Glomerular endothelial cell (primary cell): ENCODE data around the gene SLC43A2. TPM values are rescaled to one million over a fixed set of nuclear protein-coding genes. Genes with fewer than 3 reads are reported as not detected.
"Not testable (repeated sequence)": the region's sequence is repeated elsewhere in the genome, so short reads cannot be mapped to it uniquely, and the experiment has no call there.

Experiments
- DNase-seq: peaks from one replicate; pipeline ENCODE4 v3.0.0-alpha.2; 2011; ENCODE audit warnings: low read depth, low spot score; ENCODE audit errors: extremely low read depth
- total RNA-seq: library from RNA; depleted of rRNA; stranded (reverse); fragments of >200 nt; gene quantifications from 2 replicates; pipeline ENCODE4 v1.2.3, GENCODE V29; 2015

SLC43A2 gene
- total RNA-seq, 1 donor from 2014 or later: 29.5 TPM

DNA sequence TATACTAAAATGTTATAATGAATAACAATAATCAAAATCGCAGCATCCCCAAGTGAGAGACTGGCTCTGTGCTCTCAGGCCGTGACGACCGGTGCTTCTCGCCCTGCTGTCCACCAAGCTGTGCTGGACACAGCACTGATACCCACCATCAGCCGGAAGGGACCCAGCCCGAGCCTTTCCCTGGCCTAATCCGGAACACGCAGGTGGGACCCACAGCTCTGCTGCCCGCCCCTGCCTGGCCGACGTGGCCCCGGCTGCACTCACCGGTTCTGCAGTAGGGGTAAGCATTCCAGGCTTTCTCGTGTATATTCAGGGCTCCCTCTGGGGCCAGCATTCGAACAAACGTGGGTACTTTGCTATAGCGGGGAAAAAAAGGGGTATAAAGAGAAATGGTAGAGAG, 80.6 kb downstream of the SLC43A2 start:
- DNase-seq: no peak

DNA sequence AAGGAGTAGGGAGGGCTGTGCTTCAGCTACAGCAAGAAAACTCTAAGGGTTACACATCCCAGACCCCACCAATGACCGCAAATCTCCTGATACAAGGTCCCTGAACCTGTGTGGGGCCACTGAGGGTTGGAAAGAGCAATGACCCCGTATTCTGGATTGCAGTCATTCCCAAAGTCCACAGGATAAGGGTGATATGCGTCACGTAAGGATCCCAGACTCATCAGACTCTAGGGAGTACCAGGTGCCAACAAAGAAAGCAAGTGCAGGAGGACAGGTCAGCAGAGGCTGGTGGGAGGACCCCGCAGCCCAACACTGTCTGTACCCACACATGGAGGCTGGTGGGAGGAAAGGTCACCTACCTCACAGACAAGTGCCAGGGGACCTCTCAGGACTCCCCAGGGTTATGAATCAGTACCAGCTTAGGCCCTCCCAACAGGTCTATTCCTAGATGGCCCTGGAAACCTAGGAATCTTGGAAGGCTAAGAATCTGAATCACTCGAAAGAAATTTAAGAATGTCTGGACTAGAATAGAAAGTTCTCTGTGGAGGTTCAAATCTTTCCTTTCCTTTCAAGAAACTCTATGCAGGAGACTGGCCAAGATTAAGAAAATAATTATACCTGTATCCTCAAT, 82.2 kb downstream of the SLC43A2 start:
- DNase-seq: no peak

DNA sequence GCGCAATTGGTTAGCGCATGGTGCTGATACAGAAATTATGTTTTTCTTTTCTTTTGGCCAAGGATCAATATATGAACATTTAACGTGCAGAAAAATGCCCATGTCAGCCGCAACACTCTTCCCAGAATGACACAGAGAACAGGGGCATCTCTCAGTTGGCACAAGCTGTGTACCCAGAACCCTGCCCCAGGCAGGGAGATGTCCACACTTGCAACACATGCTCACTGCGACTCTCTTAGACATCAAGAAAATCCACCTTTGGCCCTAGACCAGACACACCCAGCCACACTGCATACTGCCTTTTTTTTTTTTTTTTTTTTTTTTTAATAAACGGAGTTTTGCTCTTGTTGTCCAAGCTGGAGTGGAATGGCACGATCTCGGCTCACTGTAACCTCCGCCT, 83.0 kb downstream of the SLC43A2 start:
- no peak for DNase-seq

DNA sequence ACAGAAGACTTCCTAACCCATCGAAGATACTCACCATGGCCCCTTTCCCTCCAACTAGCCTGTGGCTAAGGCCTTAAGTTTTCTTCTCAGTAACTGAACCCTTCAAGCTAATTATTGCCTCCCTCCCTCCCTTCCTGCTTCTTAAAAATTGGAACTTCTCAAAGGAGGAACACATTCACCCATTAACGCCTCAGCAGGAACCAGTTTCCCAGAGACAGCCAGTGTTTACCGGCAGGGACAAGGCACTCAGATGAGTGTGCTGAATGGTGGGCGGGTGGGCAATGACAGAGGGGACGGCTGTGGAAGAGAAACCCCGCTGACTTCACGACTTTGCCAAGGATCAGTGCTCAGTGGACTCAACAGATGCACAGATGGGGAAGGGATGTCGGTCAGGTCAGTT, 86.3 kb downstream of the SLC43A2 start:
- no peak for DNase-seq

DNA sequence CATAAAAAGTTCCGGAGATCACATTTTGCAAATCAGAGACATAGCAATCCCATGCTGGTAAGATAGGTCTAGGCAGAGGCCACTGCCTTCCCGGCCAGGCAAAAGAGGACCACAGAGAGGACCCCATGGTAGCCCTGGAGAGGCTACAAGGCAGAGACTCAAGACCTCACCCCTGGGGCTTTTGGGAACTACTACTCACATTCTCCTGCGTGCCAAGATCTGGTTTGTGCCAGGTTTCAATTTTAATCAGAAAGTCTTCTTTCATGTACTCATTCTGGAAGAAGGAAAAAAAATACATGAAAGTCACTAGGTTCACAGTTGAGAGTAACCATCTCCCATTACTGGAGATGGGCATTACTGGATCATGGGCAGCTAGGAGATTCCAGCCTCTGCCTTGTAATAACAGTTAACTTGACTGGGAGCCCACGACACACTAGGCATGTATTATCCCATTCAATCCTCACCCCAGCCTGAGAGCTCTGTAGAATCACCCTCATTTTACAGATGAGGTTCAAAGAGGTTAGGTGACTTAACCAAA, 87.2 kb downstream of the SLC43A2 start:
- DNase-seq: no peak

DNA sequence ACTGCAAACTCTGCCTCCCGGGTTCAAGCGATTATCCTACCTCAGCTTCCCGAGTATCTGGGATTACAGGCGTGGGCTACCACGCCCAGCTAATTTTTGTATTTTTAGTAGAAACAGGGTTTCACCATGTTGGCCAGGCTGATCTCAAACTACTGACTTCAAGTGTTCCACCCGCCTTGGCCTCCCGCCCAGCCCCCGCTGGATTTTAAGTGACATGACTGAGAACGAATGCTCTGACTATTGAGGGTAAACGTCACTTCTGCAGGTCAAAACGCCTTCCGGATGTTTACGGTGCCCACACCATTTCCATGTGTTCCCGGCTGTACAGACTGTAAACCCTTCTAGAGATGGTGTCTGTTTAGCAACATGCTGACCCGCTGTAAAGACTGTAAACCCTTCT, 88.8 kb downstream of the SLC43A2 start:
- no peak for DNase-seq

DNA sequence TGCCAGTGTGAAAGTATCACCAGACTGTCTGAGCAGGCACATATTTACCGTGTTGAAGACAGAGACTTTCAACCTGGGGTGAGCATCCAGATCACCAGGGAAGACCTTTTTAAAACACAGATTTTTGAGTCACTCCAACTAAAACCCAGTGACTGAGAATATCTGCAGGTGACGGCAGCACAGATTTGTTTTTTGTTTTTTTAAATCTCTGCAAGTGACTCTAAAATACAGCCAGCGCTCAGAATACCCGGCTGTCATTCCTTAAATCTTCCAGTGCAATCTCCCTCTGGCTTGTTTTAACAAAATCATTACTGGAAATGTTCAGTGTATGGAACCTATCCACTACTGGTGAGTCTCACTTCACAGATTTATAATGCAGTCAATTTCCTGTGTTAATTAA, 92.9 kb downstream of the SLC43A2 start:
- DNase-seq: no peak

DNA sequence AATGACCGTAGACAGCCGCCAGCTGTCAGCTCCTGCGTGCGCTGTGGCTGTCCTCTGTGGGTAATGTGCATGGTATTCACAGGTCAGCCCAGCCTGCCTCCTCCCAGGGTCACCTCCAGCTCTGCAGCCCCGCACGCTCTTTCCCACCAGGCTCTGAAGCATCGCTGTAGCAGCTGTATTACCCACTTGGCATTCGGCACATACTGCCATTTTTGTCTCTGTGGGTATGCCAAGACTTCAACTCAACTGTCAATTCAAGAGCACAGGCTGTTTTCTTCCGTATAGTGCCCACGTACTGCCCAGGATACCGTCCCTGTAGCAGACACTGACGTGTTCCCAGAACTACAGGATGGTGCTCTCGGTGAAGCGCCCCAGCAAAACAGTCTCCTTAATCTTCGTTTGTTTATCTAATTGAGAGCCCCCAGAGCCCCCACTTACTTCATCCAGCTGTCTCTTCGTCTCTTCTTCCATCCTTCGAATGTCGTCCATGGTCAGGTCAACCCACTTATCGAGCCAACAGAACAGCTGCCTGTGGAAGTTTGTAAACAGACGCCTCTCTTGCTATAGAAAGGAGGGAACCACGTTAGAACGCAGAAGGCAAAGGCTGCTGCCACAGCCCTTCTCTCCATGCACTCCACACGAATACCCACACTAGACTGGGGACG, 94.8 kb downstream of the SLC43A2 start:
- no peak for DNase-seq

DNA sequence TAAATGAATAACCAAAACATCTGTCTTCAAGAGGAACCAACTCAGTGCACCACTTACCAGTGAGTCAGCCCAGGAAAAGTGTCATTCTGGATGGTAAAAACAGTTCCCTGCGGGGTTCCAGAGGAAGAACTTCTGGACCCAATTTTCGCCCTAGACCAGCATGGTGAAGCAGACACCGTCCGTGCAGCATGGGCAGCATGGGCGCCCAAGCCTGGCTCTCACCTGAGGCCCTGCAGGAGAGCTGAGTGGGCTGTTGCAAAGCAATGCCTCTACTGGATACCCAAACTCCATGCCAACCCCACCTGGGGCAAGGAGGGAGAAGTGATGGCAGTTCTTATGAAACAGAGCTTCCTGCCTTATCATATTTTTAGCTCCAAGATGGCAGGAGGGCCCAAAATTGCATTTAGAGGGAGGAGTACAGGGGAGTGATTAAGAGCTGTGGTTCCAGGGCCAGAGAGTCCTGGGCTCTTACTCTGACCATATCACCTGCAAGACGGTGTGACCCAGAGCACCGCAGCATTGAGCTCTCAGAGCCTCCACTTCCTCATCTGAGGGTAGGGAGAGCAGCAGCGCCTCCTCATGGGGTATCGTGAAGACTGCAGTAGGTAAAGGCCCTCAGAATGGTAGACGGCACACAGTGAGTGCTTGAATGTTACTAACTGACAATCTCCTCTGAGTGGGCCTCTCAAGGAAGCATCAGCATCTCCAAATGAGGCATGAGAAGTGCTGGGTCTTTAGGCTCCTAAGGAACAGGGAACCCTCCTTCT, 95.6 kb downstream of the SLC43A2 start:
- no peak for DNase-seq

DNA sequence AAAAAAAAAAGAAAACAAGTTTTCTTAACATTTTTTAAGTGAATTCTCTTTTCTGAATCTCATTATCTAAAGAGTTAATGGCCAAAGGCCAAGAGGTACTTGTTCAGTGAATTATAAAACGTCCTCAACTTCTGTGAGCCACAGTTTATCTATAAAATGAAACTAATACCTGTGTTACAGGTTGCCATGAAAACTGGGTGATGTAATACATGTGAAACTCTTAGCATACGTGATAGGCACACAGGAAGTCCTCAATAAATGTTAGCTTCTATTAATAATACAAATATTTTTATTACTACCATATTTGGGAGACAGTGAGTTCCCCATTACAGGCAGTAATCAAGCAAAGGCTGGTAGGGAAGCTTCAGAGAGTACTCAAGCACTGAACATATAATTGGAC, 98.8 kb downstream of the SLC43A2 start:
- DNase-seq: no peak

DNA sequence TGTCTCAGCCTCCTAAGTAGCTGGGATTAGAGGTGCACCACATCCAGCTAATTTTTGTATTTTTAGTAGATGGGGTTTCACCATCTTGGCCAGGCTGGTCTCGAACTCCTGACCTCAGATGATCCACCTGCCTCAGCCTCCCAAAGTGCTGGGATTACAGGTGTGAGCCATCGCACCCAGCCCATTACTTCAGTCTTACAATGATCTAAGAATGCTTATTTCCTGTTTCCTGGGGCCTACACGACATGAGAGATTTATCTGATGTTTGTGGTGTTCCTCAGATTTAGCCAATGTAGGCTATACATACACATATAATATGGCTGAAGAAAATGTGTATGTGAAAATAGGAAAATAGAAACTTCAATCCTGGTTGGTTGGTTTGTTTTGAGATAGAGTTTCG, 101.8 kb downstream of the SLC43A2 start:
- DNase-seq: not testable (repeated sequence)

DNA sequence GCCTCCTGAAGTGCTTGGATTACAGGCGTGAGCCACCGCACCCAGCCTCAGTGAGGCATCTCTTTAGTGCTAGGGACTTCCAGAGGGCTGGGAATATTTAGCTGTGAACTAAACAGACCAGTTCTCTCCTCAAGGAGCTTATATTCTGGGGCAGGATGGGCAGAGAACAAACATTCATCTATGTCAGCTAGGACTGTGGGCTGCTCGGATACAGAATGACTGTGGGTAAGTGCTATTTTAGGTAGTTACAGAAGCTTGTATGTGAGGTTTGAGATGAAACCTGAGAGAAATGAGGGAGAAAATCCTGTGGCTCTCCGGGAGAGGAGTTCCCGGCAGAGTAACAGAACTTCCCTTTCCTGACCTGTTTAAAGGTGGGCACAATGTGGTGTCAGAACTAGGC, 106.0 kb downstream of the SLC43A2 start:
- no peak for DNase-seq

DNA sequence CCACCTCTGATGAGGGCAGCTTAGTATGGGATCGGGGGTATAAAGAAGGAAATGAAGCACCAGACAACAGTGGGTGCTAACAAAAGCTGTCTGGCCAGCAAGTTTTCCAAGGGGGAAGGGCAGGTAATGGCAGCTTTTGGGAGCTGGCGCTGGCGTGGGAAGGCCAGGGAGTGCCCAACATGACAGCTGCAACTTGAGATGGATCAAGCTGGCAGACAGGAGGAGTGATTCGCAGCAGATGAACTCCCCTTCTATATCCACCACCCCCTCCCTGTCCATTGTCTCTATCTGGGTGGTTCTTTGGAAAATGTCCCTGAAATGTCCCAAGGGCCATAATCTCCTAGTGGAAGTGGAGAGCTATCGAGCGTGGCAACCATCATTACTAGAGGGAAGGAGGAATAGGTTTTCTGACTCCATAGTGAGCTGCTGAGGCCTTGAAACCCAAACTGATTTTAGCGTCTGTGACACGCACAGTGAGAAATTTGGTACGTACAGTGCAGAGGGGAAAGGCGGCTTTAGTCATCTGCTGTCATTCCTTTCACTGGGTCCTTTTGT, 107.5 kb downstream of the SLC43A2 start:
- no peak for DNase-seq

DNA sequence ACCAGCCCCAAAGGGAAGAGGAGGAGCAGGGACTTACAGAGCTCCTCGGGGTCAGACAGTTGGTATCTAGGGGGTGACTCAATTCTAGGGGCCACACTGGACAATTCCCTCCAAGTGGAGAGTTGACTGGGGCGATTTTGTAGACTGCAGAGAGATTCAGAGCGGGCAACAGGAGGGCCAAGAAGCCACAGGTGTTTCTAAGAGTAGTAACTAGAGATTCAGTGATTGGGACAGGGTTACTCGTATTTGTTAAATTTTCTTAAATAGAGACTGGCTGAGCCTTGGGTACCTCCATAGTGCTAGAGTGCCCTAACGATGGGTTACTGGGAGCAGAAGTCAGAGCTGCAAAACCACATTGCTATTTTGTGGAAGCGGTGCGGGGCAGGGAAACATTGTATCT, 109.0 kb downstream of the SLC43A2 start:
- no peak for DNase-seq

Other genes starting within 250 kb of the SLC43A2 start
- gene YWHAE, start 228.6 kb downstream of the SLC43A2 start, total RNA-seq: 1,081 and 1,114 TPM in 2 replicates
- gene CRK, start 172.6 kb downstream of the SLC43A2 start, total RNA-seq: 79.9 and 89.7 TPM in 2 replicates
- 173 and 196 TPM in 2 replicates for gene MYO1C, start 136.1 kb downstream of the SLC43A2 start, total RNA-seq
- gene INPP5K, start 112.2 kb downstream of the SLC43A2 start, total RNA-seq: 49.0 and 66.6 TPM in 2 replicates
- 55.1 and 66.2 TPM in 2 replicates for gene PITPNA, start 66.0 kb downstream of the SLC43A2 start, total RNA-seq
- gene SCARF1, start 16.9 kb upstream of the SLC43A2 start, total RNA-seq: 131 and 202 TPM in 2 replicates
- gene RILP, start 21.0 kb upstream of the SLC43A2 start, total RNA-seq: 17.1 and 34.2 TPM in 2 replicates
- gene PRPF8, start 56.0 kb upstream of the SLC43A2 start, total RNA-seq: 175 and 180 TPM in 2 replicates
- 0.78 and 1.4 TPM in 2 replicates for gene TLCD2, start 81.5 kb upstream of the SLC43A2 start, total RNA-seq
- 27.3 and 30.0 TPM in 2 replicates for gene WDR81, start 95.9 kb upstream of the SLC43A2 start, total RNA-seq
- 1.6 TPM in 1 of 2 replicates, not detected in the other for gene SERPINF2, start 114.0 kb upstream of the SLC43A2 start, total RNA-seq
- 0.48 and 1.8 TPM in 2 replicates for gene SERPINF1, start 133.2 kb upstream of the SLC43A2 start, total RNA-seq
- gene SMYD4, start 201.1 kb upstream of the SLC43A2 start, total RNA-seq: 6.6 and 9.2 TPM in 2 replicates
- 23.3 and 29.2 TPM in 2 replicates for gene RPA1, start 201.2 kb upstream of the SLC43A2 start, total RNA-seq